H1 (cell line): ENCODE measurements around the gene ARMH4. TPM values are rescaled to one million over a fixed set of nuclear protein-coding genes. Genes with fewer than 3 reads are reported as not detected.

ENCODE experiments used
- CBX8 ChIP-seq: fragments of 300-800, 300-1000 bp; sonication (generic); IDR thresholded peaks from 2 replicates; pipeline ENCODE4 v1.7.1; 2016; ENCODE audit warnings: low read depth, low read length, borderline replicate concordance
- CEBPB ChIP-seq: IDR thresholded peaks from 2 replicates; pipeline ENCODE4 v1.6.1; 2012; ENCODE audit warnings: low read depth, low read length
- GTF2F1 ChIP-seq: IDR thresholded peaks from 2 replicates; pipeline ENCODE4 v1.6.1; 2012; ENCODE audit warnings: low read depth, low read length, improper control_type of control experiment, borderline replicate concordance
- TEAD4 ChIP-seq: IDR thresholded peaks from 2 replicates; pipeline ENCODE4 v1.6.1; 2012; ENCODE audit warnings: low read depth, low read length, inconsistent platforms, mixed read lengths
- polyA plus RNA-seq, 7 experiments: library from polyadenylated mRNA; depleted of rRNA in 3 of 7; stranded (reverse) in 5 of 7; unstranded in 2 of 7; fragments of >200 nt in 5 of 7; fragments of 200-250 nt in 2 of 7; gene quantifications; 1 replicate in 5 of 7; 2 replicates in 1 of 7; 4 replicates in 1 of 7; pipeline versions ENCODE4 v1.2.1 to v1.2.3, GENCODE V29; 2011 to 2013; ENCODE audit warnings: missing spikeins in 2 of 7, mixed read lengths in 2 of 7
- total RNA-seq: library from RNA; stranded (reverse); fragmentation: NEBNext Ultra II Directional; extraction: Animal tissue kit (Norgen Biotek cat#: 25700); gene quantifications from 2 replicates; pipeline ENCODE4 v1.2.1, GENCODE V29; 2021

ARMH4 gene
- total and polyA plus RNA-seq, 2 of the 8 experiments (the other 6 are each of a cell fraction or from before 2014, with no cell fraction given): 7.1 to 25.4 TPM

GRCh38 chr14:58059126-58059525 lies 92.9 kb downstream of the ARMH4 start (continued):
- TF ChIP-seq CBX8 (no peak), GTF2F1 (no peak), TEAD4 (no peak), CEBPB (no peak)
